Ovary (tissue), 9 donors: ENCODE results near the gene SLIT1. TPM values are rescaled to one million over a fixed set of nuclear protein-coding genes. Genes with fewer than 3 reads are reported as not detected.

Source experiments
- DNase-seq, 5 donors: peaks; one replicate each; pipeline ENCODE4 v3.0.0-alpha.2; 2019 to 2020
- H3K27ac ChIP-seq, 2 donors: fragments of 200-600 bp; one replicate each; pipeline versions ENCODE4 v1.5.1 to v1.8.0; 2019 to 2022
- H3K27me3 ChIP-seq: fragments of 200-600 bp; one replicate; pipeline ENCODE4 v1.8.0; 2022
- H3K36me3 ChIP-seq: fragments of 200-600 bp; sonication (generic); one replicate; pipeline ENCODE4 v1.5.1; 2019
- H3K4me1 ChIP-seq: one replicate; pipeline ENCODE4 v1.8.1; 2013; ENCODE audit warnings: mild to moderate bottlenecking, moderate library complexity; ENCODE audit not compliant: insufficient read depth
- H3K4me3 ChIP-seq: fragments of 200-600 bp; sonication (generic); one replicate; pipeline ENCODE4 v1.5.1; 2017
- H3K9me3 ChIP-seq, 2 donors: fragments of 200-600 bp in 1 of 2; sonication (generic) in 1 of 2; one replicate each; pipeline versions ENCODE4 v1.5.1 to v1.8.1; 2013 to 2019; ENCODE audit warnings: mild to moderate bottlenecking in 1 of 2, moderate library complexity in 1 of 2
- EP300 ChIP-seq: sonication (generic); formaldehyde crosslinking; IDR thresholded peaks from one replicate; pipeline ENCODE4 v1.6.1; 2017; ENCODE audit warnings: antibody characterized with exemption
- POLR2A ChIP-seq: fragments of 450-650 bp; IDR thresholded peaks from one replicate; pipeline ENCODE4 v1.6.1; 2017; ENCODE audit warnings: antibody characterized with exemption, mild to moderate bottlenecking, moderate library complexity
- WGBS, 3 donors: extraction: QIAGEN DNeasy Blood & Tissue Kit in 1 of 3; methylation state at CpG; one replicate each; pipeline versions ENCODE4 v1.1.5 to v1.1.7; 2013 to 2017; 5-methylcytosine and 5-hydroxymethylcytosine counted together
- intact Hi-C, 4 donors: fragments of 100-400 bp; cut with DNase I; formaldehyde crosslinking; loops; one replicate each; pipeline versions ENCODE4 v1.11.0 to v1.15.1; 2022 to 2023
- polyA plus RNA-seq, 2 donors: library from polyadenylated mRNA; stranded (reverse); fragments of 200-250 nt in 1 of 2; fragments of 350-450 nt in 1 of 2; fragmentation: Illumina TruSeq in 1 of 2; extraction: RNeasy Lipid Tissue Mini Kit (QIAGEN cat#74804) in 1 of 2; gene quantifications; one replicate each; pipeline ENCODE4 v1.2.3, GENCODE V29; 2013 to 2014
- total RNA-seq, 7 donors: library from RNA; depleted of rRNA in 2 of 7; stranded (reverse); fragments of >200 nt in 2 of 7; fragmentation: NEBNext Ultra II Directional in 3 of 7; extraction: Animal tissue kit (Norgen Biotek cat#: 25700) in 3 of 7; gene quantifications; one replicate each; pipeline versions ENCODE4 v1.1.0 to v1.2.4, GENCODE V29; 2016 to 2023
- TF ChIP-seq, protein P1 (sequence below), 3 donors: fragments of 450-650 bp in 2 of 3; fragments of 200-600 bp in 1 of 3; IDR thresholded peaks; one replicate each; pipeline versions ENCODE4 v1.5.1 to v1.8.0; 2016 to 2022; ENCODE audit warnings: antibody characterized with exemption in 3 of 3, mild to moderate bottlenecking in 1 of 3
- donor health status: DM: no; HTN: no; CAD: no; lungs with moderate emphysema.
- donor health status: DM: no; HTN: no; CAD: no.
- donor health status: Bipolar disorder and iron deficiency.
- donor health status: DM: yes; HTN: yes; CAD: no.
- donor health status: DM: no; HTN: no; CAD: no.
- donor health status: DM: yes; HTN: yes; CAD: no.

The SLIT1 gene
- total and polyA plus RNA-seq, 9 donors: under 0.01 to 0.62 (median 0.25) TPM

GRCh38 chr10:97012470-97012869, 173.3 kb downstream of the SLIT1 start:
- WGBS, 3 donors: 83 to 91% (median 89%) methylated on average over 8 of the region's 8 CpGs
- Histone ChIP-seq H3K27me3 (no peaks in the 10 kb centered on the region), H3K27ac (no peak overlapping the region), H3K4me1 (no peaks in the 10 kb centered on the region), H3K36me3 (no peaks in the 10 kb centered on the region), H3K9me3 (no peaks in the 10 kb centered on the region), H3K4me3 (no peak overlapping the region)
- no peak for DNase-seq
- intact Hi-C loops: no loop called here
- no peak for TF ChIP-seq EP300
- no peak for TF ChIP-seq POLR2A
- TF ChIP-seq, protein P1, sequence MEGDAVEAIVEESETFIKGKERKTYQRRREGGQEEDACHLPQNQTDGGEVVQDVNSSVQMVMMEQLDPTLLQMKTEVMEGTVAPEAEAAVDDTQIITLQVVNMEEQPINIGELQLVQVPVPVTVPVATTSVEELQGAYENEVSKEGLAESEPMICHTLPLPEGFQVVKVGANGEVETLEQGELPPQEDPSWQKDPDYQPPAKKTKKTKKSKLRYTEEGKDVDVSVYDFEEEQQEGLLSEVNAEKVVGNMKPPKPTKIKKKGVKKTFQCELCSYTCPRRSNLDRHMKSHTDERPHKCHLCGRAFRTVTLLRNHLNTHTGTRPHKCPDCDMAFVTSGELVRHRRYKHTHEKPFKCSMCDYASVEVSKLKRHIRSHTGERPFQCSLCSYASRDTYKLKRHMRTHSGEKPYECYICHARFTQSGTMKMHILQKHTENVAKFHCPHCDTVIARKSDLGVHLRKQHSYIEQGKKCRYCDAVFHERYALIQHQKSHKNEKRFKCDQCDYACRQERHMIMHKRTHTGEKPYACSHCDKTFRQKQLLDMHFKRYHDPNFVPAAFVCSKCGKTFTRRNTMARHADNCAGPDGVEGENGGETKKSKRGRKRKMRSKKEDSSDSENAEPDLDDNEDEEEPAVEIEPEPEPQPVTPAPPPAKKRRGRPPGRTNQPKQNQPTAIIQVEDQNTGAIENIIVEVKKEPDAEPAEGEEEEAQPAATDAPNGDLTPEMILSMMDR (IDR thresholded peaks at IDR 0.05): no peak

DNA sequence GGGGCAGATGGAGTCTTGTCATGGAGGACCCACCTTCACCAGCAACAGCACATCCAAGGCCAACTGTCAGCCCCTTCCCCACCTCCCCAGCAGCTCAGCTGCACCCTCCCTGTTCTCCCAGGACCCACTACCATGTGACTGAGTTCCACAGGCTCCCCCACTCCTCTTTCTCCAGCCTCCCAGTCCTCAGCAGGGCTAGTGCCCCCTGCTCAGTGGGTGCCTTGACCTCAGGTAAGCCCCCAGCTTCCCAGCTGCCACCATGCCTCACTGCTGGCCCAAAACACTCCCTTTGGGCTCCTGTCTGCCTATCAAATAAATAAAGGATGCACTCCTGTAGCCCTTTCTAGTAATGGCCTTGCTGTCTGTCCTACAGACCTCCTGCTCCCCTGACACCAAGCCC, 174.4 kb downstream of the SLIT1 start:
- TF ChIP-seq POLR2A: no peak
- TF ChIP-seq, protein P1 (IDR thresholded peaks at IDR 0.05): no peak
- TF ChIP-seq EP300: no peak
- intact Hi-C loops: no loop called here

DNA sequence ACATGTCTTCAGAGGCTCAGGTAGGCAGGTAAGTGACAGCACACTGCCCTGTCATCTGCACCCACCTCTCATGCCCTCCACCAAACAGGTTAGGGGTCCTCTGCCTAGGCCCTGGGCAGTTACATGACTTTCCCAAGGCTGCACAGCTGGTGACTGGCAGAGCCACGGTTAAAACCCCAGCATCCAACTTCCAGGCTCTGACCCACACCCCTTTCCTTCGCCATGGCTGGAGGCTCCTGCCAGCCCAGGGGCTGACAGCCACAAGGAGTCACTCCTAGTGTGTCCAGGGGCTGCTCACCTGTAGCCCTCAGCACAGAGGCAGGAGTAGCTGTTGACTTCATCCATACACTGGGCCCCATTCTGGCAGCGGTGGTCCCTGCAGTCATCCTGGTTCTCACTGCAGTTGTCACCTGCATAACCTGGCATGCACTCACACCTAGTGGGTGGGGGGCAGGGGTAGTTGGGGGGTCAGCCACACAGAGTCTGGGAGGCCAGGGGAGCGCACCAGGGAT, 175.0 kb downstream of the SLIT1 start:
- no peak overlapping the region for H3K4me3 ChIP-seq
- 88 to 94% (median 90%) methylated on average over 4 of the region's 4 CpGs for WGBS, 3 donors
- no peaks in the 10 kb centered on the region for H3K27me3 ChIP-seq
- no peak overlapping the region for H3K27ac ChIP-seq
- H3K36me3 ChIP-seq: no peaks in the 10 kb centered on the region
- intact Hi-C loops: no loop called here
- no peaks in the 10 kb centered on the region for H3K9me3 ChIP-seq
- no peaks in the 10 kb centered on the region for H3K4me1 ChIP-seq
- no peak for DNase-seq
- no peak for TF ChIP-seq EP300
- TF ChIP-seq POLR2A: no peak
- TF ChIP-seq, protein P1 (IDR thresholded peaks at IDR 0.05): no peak

More for the DNA sequence above, 174.4 kb downstream of the SLIT1 start:
- Histone ChIP-seq H3K27me3 (no peaks in the 10 kb centered on the region), H3K4me1 (no peaks in the 10 kb centered on the region), H3K9me3 (no peaks in the 10 kb centered on the region), H3K36me3 (no peaks in the 10 kb centered on the region), H3K4me3 (no peak overlapping the region), H3K27ac (no peak overlapping the region)
- no peak for DNase-seq

- H3K36me3 ChIP-seq: no peaks in the 10 kb centered on the region
- TF ChIP-seq POLR2A (no peak), EP300 (no peak)
- TF ChIP-seq, protein P1 (IDR thresholded peaks at IDR 0.05): no peak
- intact Hi-C loops: no loop called here
- no peak for DNase-seq
- no peak overlapping the region for H3K4me3 ChIP-seq
- no peaks in the 10 kb centered on the region for H3K27me3 ChIP-seq
- no peaks in the 10 kb centered on the region for H3K4me1 ChIP-seq
- H3K9me3 ChIP-seq: no peaks in the 10 kb centered on the region
- 93 to 100% (median 98%) methylated on average over 1 of the region's 1 CpG for WGBS, 3 donors
- H3K27ac ChIP-seq: no peak overlapping the region
Observed at GRCh38 chr10:97007417-97007816, 178.3 kb downstream of the SLIT1 start.
